Smooth muscle cell (in vitro differentiated cells): ENCODE data around the gene ZNF726. TPM values are rescaled to one million over a fixed set of nuclear protein-coding genes. Genes with fewer than 3 reads are reported as not detected.

Experiments used
- DNase-seq: peaks from one replicate; lab custom pipeline; 2025; ENCODE audit not compliant: unreplicated experiment; lab: John Stamatoyannopoulos, UW
- H2AFZ ChIP-seq: fragments of 200-600 bp; sonication (generic); 2 replicates; pipeline ENCODE4 v1.6.0; 2016; ENCODE audit warnings: antibody characterized with exemption, low read depth, mild to moderate bottlenecking
- H3F3A ChIP-seq: fragments of 200-600 bp; sonication (generic); 2 replicates; pipeline ENCODE4 v1.6.0; 2017; ENCODE audit warnings: antibody characterized with exemption, low read depth
- H3K27ac ChIP-seq: fragments of 200-600 bp; sonication (generic); 2 replicates; pipeline ENCODE4 v1.5.1; 2016; ENCODE audit warnings: low read depth, mild to moderate bottlenecking
- H3K27me3 ChIP-seq: fragments of 200-600 bp; sonication (generic); 2 replicates; pipeline ENCODE4 v1.6.1; 2016; ENCODE audit warnings: low read depth, mild to moderate bottlenecking
- H3K36me3 ChIP-seq: fragments of 200-600 bp; sonication (generic); 2 replicates; pipeline ENCODE4 v1.5.1; 2016; ENCODE audit warnings: low read depth
- H3K4me1 ChIP-seq: fragments of 200-600 bp; sonication (generic); 2 replicates; pipeline ENCODE4 v1.5.1; 2016; ENCODE audit warnings: low read depth
- H3K4me2 ChIP-seq: fragments of 200-600 bp; sonication (generic); 2 replicates; pipeline ENCODE4 v1.6.0; 2016; ENCODE audit warnings: mild to moderate bottlenecking
- H3K4me3 ChIP-seq: fragments of 200-600 bp; sonication (generic); 2 replicates; pipeline ENCODE4 v1.5.1; 2016; ENCODE audit warnings: mild to moderate bottlenecking
- H3K79me2 ChIP-seq: fragments of 200-600 bp; sonication (generic); 2 replicates; pipeline ENCODE4 v1.6.0; 2016; ENCODE audit warnings: low read depth, mild to moderate bottlenecking
- H3K9ac ChIP-seq: fragments of 200-600 bp; sonication (generic); 2 replicates; pipeline ENCODE4 v1.6.0; 2016; ENCODE audit warnings: low read depth
- H3K9me3 ChIP-seq: fragments of 200-600 bp; sonication (generic); replicated peaks from 2 replicates; pipeline ENCODE4 v1.5.1; 2016; ENCODE audit warnings: low read depth
- H4K20me1 ChIP-seq: fragments of 200-600 bp; sonication (generic); 2 replicates; pipeline ENCODE4 v1.6.0; 2016; ENCODE audit warnings: low read depth
- WGBS: methylation state at CpG from one replicate; pipeline ENCODE4 v1.1.7; 2016; ENCODE audit warnings: low lambda C conversion rate; 5-methylcytosine and 5-hydroxymethylcytosine counted together
- polyA plus RNA-seq: library from polyadenylated mRNA; unstranded; fragments of >200 nt; fragmentation: Nextera tagmentation; extraction: Ambion mirVana; gene quantifications from 2 replicates; pipeline ENCODE4 v1.2.1, GENCODE V29; 2016
- total RNA-seq: library from RNA; depleted of rRNA; stranded (reverse); fragments of >200 nt; gene quantifications from 2 replicates; pipeline ENCODE4 v1.2.3, GENCODE V29; 2014
- TF ChIP-seq, protein P1 (sequence below): fragments of 200-600 bp; sonication (generic); IDR thresholded peaks from 2 replicates; pipeline ENCODE4 v1.5.1; 2017; ENCODE audit warnings: borderline replicate concordance, mild to moderate bottlenecking, antibody characterized with exemption; ENCODE audit not compliant: insufficient read depth, poor library complexity, severe bottlenecking

The ZNF726 gene
- total and polyA plus RNA-seq, 2 experiments from 2014 or later = not detected

GRCh38 chr19:23978068-23978467 lies 63.4 kb downstream of the ZNF726 start:
- Histone ChIP-seq H4K20me1 (no peaks in the 10 kb centered on the region), H2AFZ (no peak overlapping the region), H3F3A (no peaks in the 10 kb centered on the region), H3K9ac (no peak overlapping the region), H3K4me2 (no peak overlapping the region), H3K27me3 (no peaks in the 10 kb centered on the region), H3K79me2 (no peaks in the 10 kb centered on the region), H3K9me3 (no peaks in the 10 kb centered on the region), H3K36me3 (no peaks in the 10 kb centered on the region), H3K27ac (no peak overlapping the region), H3K4me1 (no peaks in the 10 kb centered on the region), H3K4me3 (no peak overlapping the region)
- TF ChIP-seq, protein P1, sequence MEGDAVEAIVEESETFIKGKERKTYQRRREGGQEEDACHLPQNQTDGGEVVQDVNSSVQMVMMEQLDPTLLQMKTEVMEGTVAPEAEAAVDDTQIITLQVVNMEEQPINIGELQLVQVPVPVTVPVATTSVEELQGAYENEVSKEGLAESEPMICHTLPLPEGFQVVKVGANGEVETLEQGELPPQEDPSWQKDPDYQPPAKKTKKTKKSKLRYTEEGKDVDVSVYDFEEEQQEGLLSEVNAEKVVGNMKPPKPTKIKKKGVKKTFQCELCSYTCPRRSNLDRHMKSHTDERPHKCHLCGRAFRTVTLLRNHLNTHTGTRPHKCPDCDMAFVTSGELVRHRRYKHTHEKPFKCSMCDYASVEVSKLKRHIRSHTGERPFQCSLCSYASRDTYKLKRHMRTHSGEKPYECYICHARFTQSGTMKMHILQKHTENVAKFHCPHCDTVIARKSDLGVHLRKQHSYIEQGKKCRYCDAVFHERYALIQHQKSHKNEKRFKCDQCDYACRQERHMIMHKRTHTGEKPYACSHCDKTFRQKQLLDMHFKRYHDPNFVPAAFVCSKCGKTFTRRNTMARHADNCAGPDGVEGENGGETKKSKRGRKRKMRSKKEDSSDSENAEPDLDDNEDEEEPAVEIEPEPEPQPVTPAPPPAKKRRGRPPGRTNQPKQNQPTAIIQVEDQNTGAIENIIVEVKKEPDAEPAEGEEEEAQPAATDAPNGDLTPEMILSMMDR = no peak
- 63% methylated on average over 1 of the region's 1 CpG for WGBS
- DNase-seq = no peak

DNA sequence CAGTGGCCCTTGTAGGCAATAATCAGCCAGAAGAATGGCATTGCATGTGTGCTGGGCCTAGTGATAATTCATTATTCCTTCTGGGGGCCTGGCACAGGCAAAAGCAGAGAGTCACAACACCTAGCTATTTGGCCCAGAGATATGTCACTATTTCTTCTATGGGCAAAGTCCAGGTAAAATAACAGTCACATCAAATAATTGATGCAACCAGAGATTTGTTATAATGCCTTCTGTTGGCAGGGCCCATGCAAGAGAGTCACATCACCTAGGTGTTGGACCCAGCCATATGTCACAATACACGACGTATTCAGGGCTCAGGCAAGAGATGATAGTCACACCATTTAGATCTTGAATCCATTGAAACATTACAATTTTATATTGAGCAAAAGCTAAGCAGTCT lies 66.1 kb downstream of the ZNF726 start:
- Histone ChIP-seq H2AFZ (no peak overlapping the region), H3K4me3 (no peak overlapping the region), H3K9me3 (no peaks in the 10 kb centered on the region), H3K4me1 (no peaks in the 10 kb centered on the region), H3K4me2 (no peak overlapping the region), H3K27ac (no peak overlapping the region), H3F3A (no peaks in the 10 kb centered on the region), H3K36me3 (no peaks in the 10 kb centered on the region), H4K20me1 (no peaks in the 10 kb centered on the region), H3K27me3 (no peaks in the 10 kb centered on the region), H3K79me2 (no peaks in the 10 kb centered on the region), H3K9ac (no peak overlapping the region)
- DNase-seq = no peak
- 71% methylated on average over 2 of the region's 2 CpGs for WGBS
- TF ChIP-seq, protein P1 = no peak

DNA sequence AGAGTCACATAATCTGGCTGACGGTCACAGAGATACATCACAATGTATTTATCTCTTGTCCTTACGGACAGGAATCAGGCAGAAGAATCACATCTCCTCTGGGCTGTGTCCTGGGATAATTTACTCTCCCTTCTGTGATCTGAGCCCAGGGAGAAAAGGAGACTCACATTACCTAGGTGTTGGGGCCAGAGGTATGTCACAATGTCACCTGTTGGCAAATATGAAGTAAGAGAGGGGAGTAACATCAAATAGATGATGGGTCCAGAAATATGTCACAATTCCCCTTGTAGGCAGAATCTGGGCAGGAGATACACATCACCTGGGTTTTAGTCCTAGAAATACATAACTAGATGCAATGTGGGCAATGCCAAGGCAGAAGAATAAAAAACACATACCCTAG lies 67.2 kb downstream of the ZNF726 start:
- Histone ChIP-seq H3K27ac (no peak overlapping the region), H3F3A (no peaks in the 10 kb centered on the region), H3K4me1 (no peaks in the 10 kb centered on the region), H3K79me2 (no peaks in the 10 kb centered on the region), H3K36me3 (no peaks in the 10 kb centered on the region), H3K9ac (no peak overlapping the region), H3K9me3 (no peaks in the 10 kb centered on the region), H3K4me3 (no peak overlapping the region), H2AFZ (no peak overlapping the region), H4K20me1 (no peaks in the 10 kb centered on the region), H3K27me3 (no peaks in the 10 kb centered on the region), H3K4me2 (no peak overlapping the region)
- TF ChIP-seq, protein P1 = no peak
- no peak for DNase-seq
- WGBS = 80% methylated on average over 2 of the region's 2 CpGs

GRCh38 chr19:23983406-23983805 lies 68.7 kb downstream of the ZNF726 start:
- no peak overlapping the region for H3K27ac ChIP-seq
- H3K4me2 ChIP-seq = no peak overlapping the region
- TF ChIP-seq, protein P1 = no peak
- no peaks in the 10 kb centered on the region for H3K9me3 ChIP-seq
- H3F3A ChIP-seq = no peaks in the 10 kb centered on the region
- H2AFZ ChIP-seq = no peak overlapping the region
- H3K79me2 ChIP-seq = no peaks in the 10 kb centered on the region
- H3K9ac ChIP-seq = no peak overlapping the region
- no peaks in the 10 kb centered on the region for H3K4me1 ChIP-seq
- no peaks in the 10 kb centered on the region for H3K36me3 ChIP-seq
- 20% methylated on average over 1 of the region's 1 CpG for WGBS
- no peaks in the 10 kb centered on the region for H3K27me3 ChIP-seq
- H4K20me1 ChIP-seq = no peaks in the 10 kb centered on the region
- no peak for DNase-seq
- H3K4me3 ChIP-seq = no peak overlapping the region
